Endothelial cell of umbilical vein (primary cell): Measurements from ENCODE around the gene PHLDB2.

ENCODE experiments used
- EZH2 ChIP-seq: IDR thresholded peaks from 2 replicates; pipeline ENCODE4 v1.6.1; 2012; ENCODE audit warnings: borderline replicate concordance, low read depth, mild to moderate bottlenecking, moderate library complexity, low read length, inconsistent platforms; ENCODE audit not compliant: severe bottlenecking
- FOS ChIP-seq: IDR thresholded peaks from 2 replicates; pipeline ENCODE4 v1.6.1; 2011; ENCODE audit warnings: mild to moderate bottlenecking, low read length, moderate library complexity, borderline replicate concordance; ENCODE audit not compliant: insufficient read depth
- JUN ChIP-seq: IDR thresholded peaks from 2 replicates; pipeline ENCODE4 v1.6.1; 2011; ENCODE audit warnings: borderline replicate concordance, low read depth; ENCODE audit not compliant: insufficient read length, insufficient read depth
- MYC ChIP-seq: IDR thresholded peaks from one replicate; pipeline ENCODE4 v1.6.1; 2011; ENCODE audit warnings: mild to moderate bottlenecking, low read depth, low read length
- POLR2A ChIP-seq: IDR thresholded peaks from 2 replicates; pipeline ENCODE4 v1.6.1; 2012; ENCODE audit warnings: low read depth, mild to moderate bottlenecking, control low read depth, low read length
- POLR2AphosphoS5 ChIP-seq: IDR thresholded peaks from 2 replicates; pipeline ENCODE4 v1.6.1; 2012; ENCODE audit warnings: low read depth, mild to moderate bottlenecking, control low read depth, low read length, moderate library complexity; ENCODE audit not compliant: insufficient read depth
- TF ChIP-seq, protein P1 (sequence below), 2 donors: IDR thresholded peaks; 1 replicate in 1 of 2; 2 replicates in 1 of 2; pipeline ENCODE4 v1.5.1; 2011; ENCODE audit warnings: low read length in 2 of 2, mild to moderate bottlenecking in 2 of 2, moderate library complexity in 2 of 2, control low read depth in 1 of 2, inconsistent platforms in 1 of 2, low read depth in 1 of 2; ENCODE audit not compliant: insufficient read depth in 1 of 2; ENCODE audit errors: extremely low read depth in 1 of 2
- TF ChIP-seq, protein P2 (sequence below): IDR thresholded peaks from 2 replicates; pipeline ENCODE4 v1.6.1; 2011; ENCODE audit not compliant: insufficient read depth, insufficient read length

GRCh38 chr3:111853068-111853467 lies 6.0 kb upstream of the PHLDB2 start:
- TF ChIP-seq, protein P1, sequence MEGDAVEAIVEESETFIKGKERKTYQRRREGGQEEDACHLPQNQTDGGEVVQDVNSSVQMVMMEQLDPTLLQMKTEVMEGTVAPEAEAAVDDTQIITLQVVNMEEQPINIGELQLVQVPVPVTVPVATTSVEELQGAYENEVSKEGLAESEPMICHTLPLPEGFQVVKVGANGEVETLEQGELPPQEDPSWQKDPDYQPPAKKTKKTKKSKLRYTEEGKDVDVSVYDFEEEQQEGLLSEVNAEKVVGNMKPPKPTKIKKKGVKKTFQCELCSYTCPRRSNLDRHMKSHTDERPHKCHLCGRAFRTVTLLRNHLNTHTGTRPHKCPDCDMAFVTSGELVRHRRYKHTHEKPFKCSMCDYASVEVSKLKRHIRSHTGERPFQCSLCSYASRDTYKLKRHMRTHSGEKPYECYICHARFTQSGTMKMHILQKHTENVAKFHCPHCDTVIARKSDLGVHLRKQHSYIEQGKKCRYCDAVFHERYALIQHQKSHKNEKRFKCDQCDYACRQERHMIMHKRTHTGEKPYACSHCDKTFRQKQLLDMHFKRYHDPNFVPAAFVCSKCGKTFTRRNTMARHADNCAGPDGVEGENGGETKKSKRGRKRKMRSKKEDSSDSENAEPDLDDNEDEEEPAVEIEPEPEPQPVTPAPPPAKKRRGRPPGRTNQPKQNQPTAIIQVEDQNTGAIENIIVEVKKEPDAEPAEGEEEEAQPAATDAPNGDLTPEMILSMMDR (IDR thresholded peaks at IDR 0.05; ENCODE audit: extremely low read depth in 1 of 2, insufficient read depth in 1 of 2, low read depth in 1 of 2, low read length in 2 of 2) = no peak
- TF ChIP-seq POLR2A (no peak), POLR2AphosphoS5 (no peak), JUN (no peak), FOS (no peak), EZH2 (no peak), MYC (no peak)
- TF ChIP-seq, protein P2, sequence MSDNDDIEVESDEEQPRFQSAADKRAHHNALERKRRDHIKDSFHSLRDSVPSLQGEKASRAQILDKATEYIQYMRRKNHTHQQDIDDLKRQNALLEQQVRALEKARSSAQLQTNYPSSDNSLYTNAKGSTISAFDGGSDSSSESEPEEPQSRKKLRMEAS = no peak
